ENCODE measurements around the gene CMKLR1. TPM values are rescaled to one million over a fixed set of nuclear protein-coding genes. Genes with fewer than 3 reads are reported as not detected.

Gene CMKLR1
- polyA plus RNA-seq, 1 of the 3 experiments (the other 2 are of a cell fraction), result 0.15 TPM

DNA sequence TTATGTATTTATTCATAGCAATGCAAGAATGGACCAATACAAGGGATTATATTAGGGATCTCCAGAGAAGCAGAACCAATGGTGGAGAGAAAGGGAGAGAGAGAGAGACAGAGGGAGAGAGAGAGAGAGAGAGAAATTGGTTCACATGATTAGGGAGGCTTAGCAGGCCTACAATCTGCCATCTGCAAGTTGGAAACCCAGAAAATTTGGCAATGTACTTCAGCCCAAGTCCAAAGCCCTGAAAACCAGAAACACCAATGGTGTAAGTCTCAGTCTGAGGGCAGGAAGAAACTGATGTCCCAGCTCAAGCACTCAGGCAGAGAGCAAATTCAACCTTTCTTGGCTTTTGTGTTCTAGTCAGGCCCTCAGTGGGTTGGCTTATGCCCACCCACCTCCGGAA is 48.7 kb upstream of the CMKLR1 start:
- H3K4me2 ChIP-seq, result no peak overlapping the region
- H3K27me3 ChIP-seq (ENCODE audit: insufficient read depth), result no peaks in the 10 kb centered on the region
- peaks cover 0 to 51% of the 10 kb centered on the region in 2 experiments; a peak in 2 of 4 replicates for H3K4me1 ChIP-seq (ENCODE audit: control insufficient read depth in 1 of 2, insufficient read depth in 2 of 2, low read depth in 1 of 2, low read length in 1 of 2)
- ChIA-PET CTCF (no interaction called here), POLR2A (no interaction called here)
- H3K9me2 ChIP-seq, result no peaks in the 10 kb centered on the region
- WGBS (ENCODE audit: low lambda C conversion rate), result 27% methylated on average over 1 of the region's 1 CpG
- no peak overlapping the region for H2AFZ ChIP-seq (ENCODE audit: low read depth)
- TF ChIP-seq RXRA (IDR thresholded peaks at IDR 0.05; ENCODE audit: borderline replicate concordance, low read depth), result no peak
- no peak for TF ChIP-seq EZH2phosphoT487 (IDR thresholded peaks at IDR 0.05; ENCODE audit: borderline replicate concordance, low read depth)
- no peak for TF ChIP-seq EP300 (IDR thresholded peaks at IDR 0.05; ENCODE audit: borderline replicate concordance in 1 of 2, low read depth in 1 of 2, low read length in 1 of 2)
- no peak for TF ChIP-seq MXI1 (IDR thresholded peaks at IDR 0.05; ENCODE audit: low read depth, low read length)
- TF ChIP-seq, protein P1, sequence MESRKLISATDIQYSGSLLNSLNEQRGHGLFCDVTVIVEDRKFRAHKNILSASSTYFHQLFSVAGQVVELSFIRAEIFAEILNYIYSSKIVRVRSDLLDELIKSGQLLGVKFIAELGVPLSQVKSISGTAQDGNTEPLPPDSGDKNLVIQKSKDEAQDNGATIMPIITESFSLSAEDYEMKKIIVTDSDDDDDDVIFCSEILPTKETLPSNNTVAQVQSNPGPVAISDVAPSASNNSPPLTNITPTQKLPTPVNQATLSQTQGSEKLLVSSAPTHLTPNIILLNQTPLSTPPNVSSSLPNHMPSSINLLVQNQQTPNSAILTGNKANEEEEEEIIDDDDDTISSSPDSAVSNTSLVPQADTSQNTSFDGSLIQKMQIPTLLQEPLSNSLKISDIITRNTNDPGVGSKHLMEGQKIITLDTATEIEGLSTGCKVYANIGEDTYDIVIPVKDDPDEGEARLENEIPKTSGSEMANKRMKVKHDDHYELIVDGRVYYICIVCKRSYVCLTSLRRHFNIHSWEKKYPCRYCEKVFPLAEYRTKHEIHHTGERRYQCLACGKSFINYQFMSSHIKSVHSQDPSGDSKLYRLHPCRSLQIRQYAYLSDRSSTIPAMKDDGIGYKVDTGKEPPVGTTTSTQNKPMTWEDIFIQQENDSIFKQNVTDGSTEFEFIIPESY (IDR thresholded peaks at IDR 0.05; ENCODE audit: borderline replicate concordance, low read depth), result no peak
- TF ChIP-seq, protein P2, sequence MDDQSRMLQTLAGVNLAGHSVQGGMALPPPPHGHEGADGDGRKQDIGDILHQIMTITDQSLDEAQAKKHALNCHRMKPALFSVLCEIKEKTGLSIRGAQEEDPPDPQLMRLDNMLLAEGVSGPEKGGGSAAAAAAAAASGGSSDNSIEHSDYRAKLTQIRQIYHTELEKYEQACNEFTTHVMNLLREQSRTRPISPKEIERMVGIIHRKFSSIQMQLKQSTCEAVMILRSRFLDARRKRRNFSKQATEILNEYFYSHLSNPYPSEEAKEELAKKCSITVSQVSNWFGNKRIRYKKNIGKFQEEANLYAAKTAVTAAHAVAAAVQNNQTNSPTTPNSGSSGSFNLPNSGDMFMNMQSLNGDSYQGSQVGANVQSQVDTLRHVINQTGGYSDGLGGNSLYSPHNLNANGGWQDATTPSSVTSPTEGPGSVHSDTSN (IDR thresholded peaks at IDR 0.05), result no peak
- no peak for TF ChIP-seq GABPA (IDR thresholded peaks at IDR 0.05; ENCODE audit: low read depth)
- TF ChIP-seq GATA2 (CRISPR knock-in tag; IDR thresholded peaks at IDR 0.05), result no peak
- TF ChIP-seq MEF2A (IDR thresholded peaks at IDR 0.05; ENCODE audit: borderline replicate concordance, low read depth), result no peak
- no peak for TF ChIP-seq RAD21 (IDR thresholded peaks at IDR 0.05; ENCODE audit: low read length)
- no peak for TF ChIP-seq SIN3A (IDR thresholded peaks at IDR 0.05; ENCODE audit: borderline replicate concordance, low read depth, low read length)
- TF ChIP-seq, protein P3, sequence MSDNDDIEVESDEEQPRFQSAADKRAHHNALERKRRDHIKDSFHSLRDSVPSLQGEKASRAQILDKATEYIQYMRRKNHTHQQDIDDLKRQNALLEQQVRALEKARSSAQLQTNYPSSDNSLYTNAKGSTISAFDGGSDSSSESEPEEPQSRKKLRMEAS (IDR thresholded peaks at IDR 0.05; ENCODE audit: low read depth), result no peak
- TF ChIP-seq, protein P4, sequence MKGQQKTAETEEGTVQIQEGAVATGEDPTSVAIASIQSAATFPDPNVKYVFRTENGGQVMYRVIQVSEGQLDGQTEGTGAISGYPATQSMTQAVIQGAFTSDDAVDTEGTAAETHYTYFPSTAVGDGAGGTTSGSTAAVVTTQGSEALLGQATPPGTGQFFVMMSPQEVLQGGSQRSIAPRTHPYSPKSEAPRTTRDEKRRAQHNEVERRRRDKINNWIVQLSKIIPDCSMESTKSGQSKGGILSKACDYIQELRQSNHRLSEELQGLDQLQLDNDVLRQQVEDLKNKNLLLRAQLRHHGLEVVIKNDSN (IDR thresholded peaks at IDR 0.05; ENCODE audit: borderline replicate concordance, low read depth), result no peak
- no peak for TF ChIP-seq SMC3 (IDR thresholded peaks at IDR 0.05; ENCODE audit: low read depth, low read length)
- TF ChIP-seq ELF1 (IDR thresholded peaks at IDR 0.05), result no peak
- TF ChIP-seq, protein P5, sequence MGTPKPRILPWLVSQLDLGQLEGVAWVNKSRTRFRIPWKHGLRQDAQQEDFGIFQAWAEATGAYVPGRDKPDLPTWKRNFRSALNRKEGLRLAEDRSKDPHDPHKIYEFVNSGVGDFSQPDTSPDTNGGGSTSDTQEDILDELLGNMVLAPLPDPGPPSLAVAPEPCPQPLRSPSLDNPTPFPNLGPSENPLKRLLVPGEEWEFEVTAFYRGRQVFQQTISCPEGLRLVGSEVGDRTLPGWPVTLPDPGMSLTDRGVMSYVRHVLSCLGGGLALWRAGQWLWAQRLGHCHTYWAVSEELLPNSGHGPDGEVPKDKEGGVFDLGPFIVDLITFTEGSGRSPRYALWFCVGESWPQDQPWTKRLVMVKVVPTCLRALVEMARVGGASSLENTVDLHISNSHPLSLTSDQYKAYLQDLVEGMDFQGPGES (IDR thresholded peaks at IDR 0.05; ENCODE audit: low read depth, low read length), result no peak
- TF ChIP-seq TAF1 (IDR thresholded peaks at IDR 0.05; ENCODE audit: borderline replicate concordance, low read depth, low read length), result no peak
- no peak for TF ChIP-seq RCOR1 (IDR thresholded peaks at IDR 0.05; ENCODE audit: low read length)
- DNase-seq, result no peak
- H3K27ac ChIP-seq (ENCODE audit: low read depth in 2 of 2, low read length in 1 of 2), result peak overlapping the region in 1 of 2 experiments; percentile 99; a peak in 2 of 4 replicates
- H4K20me1 ChIP-seq (ENCODE audit: insufficient read depth), result no peaks in the 10 kb centered on the region
- no peaks in the 10 kb centered on the region for H3K79me2 ChIP-seq (ENCODE audit: insufficient read depth)
- H3K4me3 ChIP-seq (ENCODE audit: low read depth in 2 of 2, low read length in 1 of 2), result no peak overlapping the region
- no peaks in the 10 kb centered on the region for H3F3A ChIP-seq (replicated peaks; ENCODE audit: insufficient read depth)
- H3K9ac ChIP-seq, result no peak overlapping the region
- H3K36me3 ChIP-seq (replicated peaks in 1 of 2; ENCODE audit: control insufficient read depth in 1 of 2, insufficient read depth in 2 of 2, low read length in 1 of 2), result no peaks in the 10 kb centered on the region
- H3K9me3 ChIP-seq, result no peaks in the 10 kb centered on the region

Measured in SK-N-SH (cell line).